NCI-H748 treated with DMSO at 0.1 percent for 48 hours (cell line): Measurements from ENCODE around the gene CAB39L.
"Not testable (repeated sequence)": the region's sequence is repeated elsewhere in the genome, so short reads cannot be mapped to it uniquely, and the experiment has no call there.

Source experiments
- DNase-seq: peaks from one replicate; lab custom pipeline; 2025; lab: John Stamatoyannopoulos, UW

CAB39L gene

DNA sequence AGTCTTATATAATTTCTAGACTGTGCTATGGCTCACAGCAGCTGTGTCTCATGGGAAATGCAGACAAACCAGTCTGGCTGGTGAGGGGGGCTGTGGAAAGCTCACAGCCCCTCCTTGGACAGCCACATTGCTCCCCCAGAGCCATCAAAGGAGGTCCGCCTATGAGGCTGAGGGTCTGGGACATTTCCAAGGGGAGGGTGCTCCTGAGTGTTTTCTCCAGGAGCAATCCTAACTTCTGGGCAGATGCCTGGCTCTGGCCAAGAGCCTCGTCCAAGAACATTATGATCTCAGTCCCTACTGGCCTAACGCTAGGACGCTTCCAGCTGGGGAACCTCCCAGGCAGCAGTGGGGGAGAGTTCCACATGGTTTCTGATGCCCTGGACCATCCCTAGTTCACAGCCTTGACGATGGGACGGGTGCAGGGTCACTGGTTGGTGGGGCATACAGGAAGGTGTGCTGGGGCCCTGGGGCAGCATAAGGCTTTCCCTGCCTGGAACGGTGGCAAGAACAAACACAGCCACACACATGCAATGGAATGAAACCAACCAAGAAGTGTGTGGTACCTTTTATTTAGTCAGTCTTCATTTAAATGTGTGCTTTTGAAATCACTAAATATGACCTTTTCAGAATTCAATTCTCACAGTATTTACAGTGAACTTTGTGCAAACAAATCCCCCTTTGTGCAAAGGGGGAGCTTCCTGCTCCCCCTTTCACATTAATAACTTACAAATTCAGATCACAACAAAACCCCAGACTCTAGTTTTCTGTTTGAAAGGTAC is 135.6 kb downstream of the CAB39L start:
- DNase-seq, result no peak

DNA sequence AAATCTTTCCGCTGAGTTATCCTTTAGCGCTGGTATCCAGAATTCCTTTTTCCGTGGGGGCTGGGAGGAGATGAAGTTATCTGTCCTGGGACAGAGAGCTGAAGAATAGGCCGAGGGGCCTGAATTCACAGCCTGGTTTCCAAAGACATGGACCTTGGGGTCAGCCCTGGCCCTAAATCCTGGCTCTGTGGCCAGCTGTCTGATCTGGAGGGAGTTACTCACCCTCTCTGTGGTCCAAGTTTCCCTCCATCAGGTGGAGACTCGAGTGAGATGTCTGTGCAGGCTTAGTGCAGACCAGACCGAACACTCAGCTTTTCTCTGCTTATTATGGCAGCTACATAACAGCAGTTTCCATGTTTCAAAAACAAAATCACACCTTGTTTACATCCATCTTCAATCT is 136.5 kb downstream of the CAB39L start:
- no peak for DNase-seq

DNA sequence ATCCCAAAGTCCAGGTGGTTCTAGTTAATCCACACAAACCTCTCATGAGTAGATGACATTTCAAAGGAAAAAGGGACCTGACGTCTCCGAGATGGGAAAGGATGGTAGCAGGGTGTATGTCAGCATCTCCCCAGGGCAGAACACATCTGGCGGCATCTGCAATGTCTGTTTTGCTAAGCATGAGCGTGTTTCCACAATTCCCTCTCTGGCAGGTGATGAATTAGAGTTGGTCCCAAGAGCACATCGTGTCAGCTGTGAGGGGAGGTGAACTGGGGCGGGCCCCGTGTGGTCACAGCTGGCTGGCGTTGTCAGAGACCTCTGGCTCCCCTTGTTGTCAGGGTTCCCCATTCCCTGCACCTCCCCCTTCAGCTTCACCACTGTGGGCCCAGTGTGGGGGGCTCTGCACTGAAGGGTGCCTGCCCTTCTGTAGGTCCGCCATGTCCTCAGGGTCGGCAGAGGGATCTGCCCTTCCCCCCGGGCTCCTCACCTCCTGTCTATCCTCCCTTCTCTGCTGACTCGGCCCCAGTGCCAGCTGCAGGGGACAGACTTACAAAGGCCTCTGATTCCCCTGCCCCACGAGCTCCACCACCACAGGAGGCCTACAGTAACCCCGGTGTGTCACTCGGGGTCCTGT is 138.0 kb downstream of the CAB39L start:
- DNase-seq, result no peak

DNA sequence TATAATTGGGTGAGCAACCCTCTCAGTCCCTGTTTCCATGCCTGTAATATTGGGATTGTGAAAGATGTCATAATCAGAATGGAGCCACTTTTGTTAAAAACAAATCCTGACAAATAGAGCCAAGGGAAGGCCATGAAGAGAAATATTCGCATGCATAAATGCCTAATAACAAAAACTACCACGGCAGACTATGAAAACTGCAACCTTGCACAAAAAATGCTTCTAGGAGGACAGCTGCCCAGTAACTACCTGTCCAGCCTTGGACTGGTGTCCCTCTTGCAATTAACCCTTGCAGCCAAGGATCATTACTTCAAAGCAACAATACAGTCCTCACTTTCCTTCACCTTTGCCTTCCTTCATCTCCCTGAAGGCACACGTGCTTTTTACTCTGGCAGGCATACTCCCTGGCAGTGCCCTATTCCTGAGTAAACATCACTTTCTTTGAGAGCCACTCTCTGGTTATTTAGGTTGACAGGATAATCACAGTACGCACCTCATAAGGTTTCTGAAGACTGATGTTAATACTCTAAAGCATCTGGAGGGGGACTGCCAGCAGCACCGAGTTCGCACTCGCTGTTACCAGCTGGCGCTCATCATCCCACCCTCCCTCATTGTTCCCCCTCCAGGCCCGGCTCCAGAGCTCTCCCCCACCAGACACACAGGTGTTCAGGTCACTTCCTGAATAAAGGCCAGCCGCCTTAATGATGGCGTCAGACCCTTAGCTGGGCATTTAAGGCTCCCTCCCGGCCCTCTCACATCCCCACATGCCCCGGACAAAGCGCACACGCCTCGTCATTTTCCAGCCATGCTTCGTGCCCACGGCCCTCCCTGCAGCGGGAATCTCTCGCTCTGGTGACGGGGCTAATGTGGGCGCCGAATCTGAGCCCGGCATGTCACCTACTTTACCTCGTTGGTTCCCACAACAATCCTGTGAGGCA is 138.8 kb downstream of the CAB39L start:
- DNase-seq, result no peak

DNA sequence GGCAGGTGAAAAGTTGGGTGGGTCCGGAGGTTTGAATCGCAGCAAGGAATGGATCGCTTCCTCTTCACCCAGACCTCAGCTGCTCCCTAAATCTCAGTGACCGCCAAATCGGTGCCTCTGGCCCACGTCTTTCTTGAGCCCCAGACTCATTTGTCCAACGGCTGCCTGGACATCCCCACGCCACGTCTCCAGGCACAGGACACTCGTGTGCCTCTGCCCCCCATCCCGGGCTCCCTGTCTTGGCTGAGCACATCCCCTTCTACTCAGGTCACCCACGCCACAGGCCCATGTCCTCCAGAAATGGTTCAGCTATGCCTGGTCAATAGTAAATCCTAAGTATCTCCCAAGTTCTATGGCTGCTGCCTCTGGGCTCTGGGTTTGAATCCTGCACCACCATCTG is 139.5 kb downstream of the CAB39L start:
- no peak for DNase-seq

DNA sequence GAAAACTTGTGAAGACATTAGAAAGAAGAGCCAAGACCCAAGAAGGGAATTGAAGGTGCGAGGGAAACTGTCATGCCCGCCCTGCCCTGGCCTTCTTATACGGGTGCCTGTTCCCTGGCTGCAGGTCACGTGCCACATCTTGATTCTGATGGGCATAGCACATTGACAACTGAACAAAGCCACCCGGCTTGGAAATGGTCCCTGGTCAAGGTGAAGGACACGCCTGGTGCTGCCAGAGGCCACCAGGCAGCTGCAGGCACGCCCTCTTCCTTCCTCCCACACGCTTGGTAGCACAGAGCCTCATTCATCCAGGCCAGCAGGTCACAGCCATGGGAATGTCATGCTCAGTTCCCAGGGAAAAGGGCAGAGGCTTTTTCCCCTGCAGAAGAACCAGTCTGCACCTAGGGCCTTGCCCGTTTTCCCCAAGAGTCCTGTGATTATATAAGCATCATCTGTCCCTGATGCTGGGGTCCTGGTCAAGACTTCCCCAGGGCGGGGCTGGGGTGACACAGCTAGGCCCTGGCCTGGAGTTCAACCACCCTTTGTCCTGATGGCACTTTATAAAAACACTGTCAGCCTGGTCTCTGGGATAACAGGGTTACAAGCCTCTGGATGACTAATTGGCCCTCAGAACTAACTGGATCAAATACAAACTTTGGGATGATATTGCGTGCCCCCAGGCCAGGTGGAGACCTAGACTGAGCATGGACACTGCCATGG is 140.2 kb downstream of the CAB39L start:
- DNase-seq, result no peak

DNA sequence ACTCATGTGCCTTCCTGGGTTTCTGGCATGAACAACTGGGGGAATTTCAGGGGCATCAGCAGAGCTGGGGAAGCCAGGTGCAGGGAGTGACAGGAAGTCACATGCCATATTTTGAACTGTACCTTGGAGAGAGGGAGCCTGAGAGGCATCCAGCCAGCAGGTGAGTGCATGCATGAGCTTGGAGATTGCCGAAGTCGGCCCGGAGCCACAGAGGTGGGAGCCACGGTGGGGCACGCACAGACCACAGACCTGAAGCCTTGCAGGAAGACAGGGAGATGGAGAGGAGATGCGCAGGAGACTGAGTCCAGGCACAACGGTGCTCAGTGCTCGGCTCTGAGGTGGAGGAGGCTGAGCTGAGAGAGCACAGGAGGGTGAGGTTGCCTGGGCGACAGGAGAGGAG is 141.0 kb downstream of the CAB39L start:
- no peak for DNase-seq

DNA sequence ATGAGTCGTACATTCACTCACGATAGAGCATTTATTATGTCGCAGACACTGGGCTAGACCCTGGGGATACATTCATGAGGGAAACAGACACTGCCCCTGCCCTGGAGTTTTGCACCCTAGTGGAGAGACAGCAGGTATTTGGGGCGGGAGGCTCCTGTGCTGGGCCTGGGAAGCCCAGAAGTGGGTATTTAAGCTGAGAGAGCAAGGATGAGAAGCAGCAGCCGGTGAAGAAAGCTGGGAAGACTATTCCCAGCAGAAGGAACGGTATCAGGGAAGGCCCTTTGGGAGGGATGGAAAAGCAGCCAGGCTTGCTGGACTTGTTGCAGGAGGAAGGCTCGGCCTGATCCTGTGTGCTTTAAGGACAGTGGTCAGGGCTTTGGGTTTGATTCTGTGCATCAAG is 141.6 kb downstream of the CAB39L start:
- DNase-seq, result no peak

DNA sequence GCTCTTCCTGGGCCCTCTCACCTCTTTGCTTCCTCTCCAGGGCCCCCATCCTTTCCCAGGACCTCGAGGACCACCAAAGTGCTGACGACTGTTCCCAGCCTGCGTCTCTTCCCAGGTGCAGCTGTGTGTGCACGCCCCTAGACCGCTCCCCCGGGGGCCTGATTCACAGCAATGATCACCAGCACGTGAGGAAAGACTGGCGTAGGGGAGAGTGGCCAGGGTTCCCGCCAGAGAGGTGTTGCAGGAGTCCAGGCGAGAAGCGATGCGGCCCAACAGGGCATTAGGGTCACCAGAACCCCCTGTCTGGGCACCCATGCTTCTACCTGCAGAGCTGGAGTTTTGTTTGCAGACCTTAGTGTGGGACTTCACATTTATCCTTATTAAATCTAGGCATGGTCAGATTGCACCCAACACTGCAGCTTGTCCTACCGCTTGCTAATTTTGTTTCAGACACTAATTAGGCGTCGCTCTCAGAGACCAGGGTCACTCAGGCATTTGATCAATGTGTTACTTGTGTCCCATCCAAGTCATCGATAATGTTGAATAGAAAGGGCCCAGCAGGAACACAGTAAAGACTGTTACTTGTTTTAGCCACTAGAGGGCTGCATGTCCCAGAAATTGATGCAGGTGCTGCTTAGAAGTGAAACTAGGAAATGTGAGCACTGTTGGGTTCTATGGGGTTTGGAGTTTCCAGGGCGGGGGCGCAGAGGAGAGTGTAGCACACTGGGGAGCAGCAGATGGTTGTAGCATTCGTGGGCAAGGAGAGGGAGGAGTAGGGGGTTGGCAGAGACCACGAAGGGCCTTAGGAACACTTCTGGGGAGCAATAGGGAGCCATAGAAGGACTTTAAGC is 142.9 kb downstream of the CAB39L start:
- DNase-seq, result peak; percentile 72

DNA sequence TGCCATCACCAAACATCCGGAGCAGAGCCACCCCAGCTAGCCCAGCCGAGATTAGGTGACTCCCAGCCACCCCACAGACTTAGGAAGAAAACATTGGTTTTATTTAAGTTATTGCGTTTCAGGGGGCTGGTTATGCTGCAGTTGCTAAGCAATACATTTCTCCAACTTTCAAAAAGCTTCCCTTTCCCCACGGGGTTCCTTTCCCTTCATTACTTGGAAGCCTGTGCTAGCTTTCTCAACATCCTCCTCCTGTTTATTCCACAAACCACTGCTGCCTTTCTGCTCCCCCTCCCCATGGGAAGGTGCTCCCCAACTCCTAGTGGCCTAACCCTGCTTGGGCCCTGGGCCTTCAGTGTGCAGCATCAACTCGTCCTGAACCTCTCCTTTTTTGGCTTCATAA is 143.6 kb downstream of the CAB39L start:
- DNase-seq, result no peak

DNA sequence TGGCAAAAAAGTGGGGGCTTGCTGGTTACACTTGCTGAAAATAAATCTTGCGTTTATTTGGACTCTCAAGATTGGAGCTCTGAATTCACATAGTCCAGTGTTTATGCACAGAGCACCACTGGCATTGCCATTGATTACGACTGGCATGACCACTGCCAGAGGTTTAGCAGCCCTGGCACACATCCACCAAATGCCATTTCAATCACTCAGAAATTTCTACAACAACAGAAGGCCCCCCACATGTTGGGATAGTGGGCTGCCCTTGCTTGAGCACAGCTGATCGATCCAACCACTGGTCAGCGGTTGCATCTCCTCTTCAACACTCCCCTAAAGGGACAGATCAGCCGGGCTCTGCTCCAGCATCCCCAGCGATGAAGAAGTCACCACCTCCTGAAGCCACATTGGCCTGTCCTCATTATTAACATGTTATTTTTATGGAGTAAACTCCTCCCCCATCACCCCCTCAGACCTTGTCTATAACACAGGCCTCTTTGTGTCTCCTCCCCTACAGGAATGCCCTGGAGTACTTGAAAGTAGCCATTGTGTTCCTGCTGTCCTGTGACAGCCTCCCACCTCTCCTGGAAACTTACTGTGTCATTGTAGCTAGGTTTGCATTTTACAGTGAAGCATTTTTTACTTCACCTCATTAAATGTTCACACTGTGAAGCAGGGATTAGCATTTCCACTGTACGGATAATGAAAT is 144.8 kb downstream of the CAB39L start:
- DNase-seq, result no peak

DNA sequence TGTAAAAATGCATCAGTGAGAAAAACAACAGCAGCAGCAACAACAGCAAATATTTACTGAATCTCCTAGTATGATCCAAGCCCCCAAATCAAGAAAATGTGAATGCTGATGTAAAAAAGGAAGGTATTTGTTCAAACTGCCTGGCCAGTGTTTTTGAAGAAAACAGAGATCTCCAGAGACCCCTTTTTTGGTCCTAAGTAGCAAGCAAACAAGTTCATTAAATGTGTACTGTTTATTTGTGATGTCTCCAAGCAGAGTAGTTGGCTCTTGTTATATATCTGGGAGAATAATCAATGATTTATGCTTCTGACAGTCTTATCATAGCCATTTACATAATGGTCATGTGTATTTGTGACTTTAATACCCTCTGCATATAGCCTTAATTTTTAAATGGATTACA is 145.4 kb downstream of the CAB39L start:
- DNase-seq, result no peak

DNA sequence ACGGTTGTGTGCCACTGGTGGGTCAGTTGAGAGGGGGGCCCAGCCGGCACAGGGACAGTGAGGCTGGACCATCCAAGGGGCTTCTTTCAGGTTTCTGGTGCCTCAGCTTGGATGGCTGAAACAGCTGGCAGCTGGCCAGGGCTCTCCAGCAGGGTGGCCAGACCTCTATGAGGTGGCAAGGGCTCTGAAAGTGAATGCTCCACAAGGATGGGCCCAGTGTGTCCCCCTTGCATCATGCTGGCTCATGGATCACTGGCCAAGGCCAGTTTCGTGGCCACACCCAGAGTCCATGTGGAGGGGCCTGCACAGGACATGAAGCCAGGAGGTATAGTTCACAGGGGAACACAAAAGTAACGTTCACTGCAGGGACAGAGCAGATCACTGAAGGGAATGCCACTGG is 146.5 kb downstream of the CAB39L start:
- DNase-seq, result no peak

DNA sequence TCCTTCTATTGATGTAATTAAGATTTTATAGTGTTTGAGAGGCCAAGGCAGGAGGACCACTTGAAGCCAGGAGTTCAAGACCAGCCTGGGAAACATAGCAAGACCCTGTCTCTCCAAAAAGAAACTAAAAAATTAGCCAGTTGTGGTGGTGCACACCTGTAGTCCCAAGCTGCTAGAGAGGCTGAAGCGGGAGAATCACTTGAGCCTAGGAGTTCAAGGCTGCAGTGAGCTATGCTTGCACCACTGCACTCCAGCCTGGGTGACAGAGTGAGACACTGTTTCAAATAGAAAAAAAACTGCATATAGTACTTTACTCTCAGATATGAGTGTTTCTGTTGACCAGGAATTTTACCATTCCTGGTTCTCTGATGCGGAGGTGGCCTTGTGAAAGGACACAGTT is 147.2 kb downstream of the CAB39L start:
- DNase-seq, result no peak

DNA sequence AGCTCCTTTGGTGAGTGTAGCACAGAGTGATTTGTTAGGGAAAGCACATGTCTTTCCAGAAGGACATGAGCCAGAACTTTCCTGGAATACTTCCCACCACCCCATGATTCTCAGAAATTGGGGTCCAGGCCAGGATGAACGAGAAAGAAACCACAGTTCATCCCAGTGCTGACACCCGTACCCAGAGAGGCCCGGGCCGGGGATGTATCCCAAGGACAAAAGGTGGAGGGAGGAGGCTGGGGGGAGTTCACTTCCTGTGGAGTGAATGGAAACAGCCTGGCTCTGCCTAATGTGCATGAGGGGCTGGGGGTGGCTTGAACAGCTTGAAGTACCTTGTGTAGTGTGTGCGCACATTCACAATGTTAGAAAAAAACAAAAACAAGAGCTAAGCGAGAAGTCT is 148.6 kb downstream of the CAB39L start:
- no peak for DNase-seq

DNA sequence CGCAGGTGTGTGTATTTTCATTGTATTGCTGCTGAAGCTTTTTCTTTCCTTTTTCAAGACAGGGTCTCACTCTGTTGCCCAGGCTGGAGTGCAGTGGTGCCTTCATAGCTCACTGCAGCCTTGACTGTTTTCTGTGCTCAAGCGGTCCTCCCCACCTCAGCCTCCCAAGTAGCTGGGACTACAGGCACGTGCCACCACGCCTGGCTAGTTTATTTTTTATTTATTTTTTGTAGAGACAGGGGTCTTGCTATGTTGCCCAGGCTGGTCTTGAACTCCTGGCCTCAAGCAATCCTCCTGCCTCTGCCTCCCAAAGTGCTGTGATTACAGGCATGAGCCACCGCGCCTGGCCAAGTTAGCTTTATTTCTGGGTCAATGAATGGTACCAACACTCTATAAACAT is 149.1 kb downstream of the CAB39L start:
- DNase-seq, result not testable (repeated sequence)

DNA sequence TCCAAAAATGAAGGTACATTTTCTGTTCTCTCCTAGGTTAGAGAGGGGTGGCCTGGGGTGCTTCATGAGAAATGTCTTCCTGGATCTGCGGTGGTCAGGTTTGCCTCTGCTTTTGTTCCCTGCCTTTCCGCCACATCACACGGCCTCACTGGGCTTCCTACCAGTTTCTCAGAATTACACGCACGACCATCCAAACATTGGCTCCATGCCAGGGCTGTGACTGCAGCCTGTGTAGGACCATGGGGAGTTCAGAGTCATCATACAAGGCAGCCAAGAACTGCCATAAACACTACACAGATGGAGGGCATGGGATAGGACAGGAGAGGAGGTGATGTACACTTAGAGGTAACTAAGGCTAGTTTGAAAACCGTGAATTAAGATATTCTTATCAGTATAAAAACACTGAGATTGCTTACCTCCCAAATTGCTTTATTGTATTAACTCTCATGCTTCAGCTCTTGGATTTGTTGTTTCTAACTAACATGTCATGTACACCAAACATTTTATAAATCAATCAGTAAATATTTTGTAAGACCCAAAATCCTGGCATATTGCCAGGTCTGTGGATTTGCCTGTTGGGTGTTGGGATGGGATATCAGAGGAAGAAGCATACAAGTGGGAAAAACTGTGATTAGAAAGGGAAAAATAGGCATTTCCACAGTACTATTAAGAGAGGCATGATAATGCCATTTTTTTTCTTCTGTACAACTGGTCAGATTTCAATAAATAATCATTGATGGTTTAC is 150.9 kb downstream of the CAB39L start:
- peak; percentile 49 for DNase-seq

DNA sequence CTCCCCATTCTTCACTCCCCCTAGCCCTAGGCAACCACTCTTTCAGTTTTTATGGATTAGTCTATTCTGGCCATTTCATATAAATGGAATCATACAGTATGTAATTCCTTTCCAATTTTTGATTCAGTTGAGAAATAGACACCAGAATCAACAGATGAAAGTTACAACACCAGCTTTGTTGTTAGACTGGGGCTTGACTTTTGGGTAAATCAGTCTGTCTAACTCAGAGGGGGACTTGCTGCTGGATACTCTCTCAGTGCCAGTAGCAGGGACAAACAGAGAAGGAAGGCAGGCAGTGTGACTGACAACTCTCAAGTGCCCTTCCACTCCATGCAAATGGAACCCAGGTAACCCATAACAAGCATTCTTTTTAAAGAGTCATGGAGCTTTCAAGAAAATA is 155.4 kb downstream of the CAB39L start:
- no peak for DNase-seq

DNA sequence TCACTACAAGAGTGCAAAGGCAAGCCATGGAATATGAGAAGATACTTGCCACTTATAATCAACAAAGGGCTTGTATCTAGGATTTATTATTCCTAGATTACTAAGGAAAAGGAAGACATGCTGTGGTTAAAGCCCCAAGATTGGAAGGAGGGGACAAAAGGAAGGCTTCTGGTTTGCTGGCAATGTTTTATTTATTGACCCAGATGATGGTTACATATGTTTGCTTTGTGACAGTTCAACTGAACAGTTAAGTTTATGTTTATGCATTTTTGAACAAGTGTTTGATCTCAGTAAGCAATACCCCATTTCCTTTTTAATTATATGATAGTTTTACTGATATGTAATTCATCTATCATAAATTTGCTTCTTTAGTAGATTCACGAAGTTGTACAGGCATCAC is 155.9 kb downstream of the CAB39L start:
- DNase-seq, result no peak

DNA sequence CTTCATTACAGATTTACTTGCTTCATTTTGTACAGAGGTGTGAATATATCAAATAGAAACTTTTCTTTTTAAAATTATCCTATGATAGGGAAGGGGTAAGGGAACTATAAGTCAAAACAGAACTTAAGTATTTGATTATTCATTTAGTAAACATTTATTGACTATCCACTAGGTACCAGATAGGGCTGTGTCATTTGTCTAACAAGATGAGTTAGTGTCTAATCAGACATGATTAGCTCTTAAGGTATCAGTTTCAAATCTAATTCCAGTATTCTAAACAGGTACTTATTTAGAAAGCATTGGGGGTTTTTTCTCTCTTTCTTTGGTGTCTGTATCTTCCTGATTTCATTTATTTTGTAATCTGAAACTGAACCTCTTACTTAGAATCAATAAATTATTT is 164.0 kb downstream of the CAB39L start:
- no peak for DNase-seq
